ENCODE results near the gene ABCC12. TPM values are rescaled to one million over a fixed set of nuclear protein-coding genes. Genes with fewer than 3 reads are reported as not detected.

ABCC12 gene
- total RNA-seq, 1 donor from 2014 or later = 0.06 TPM

DNA sequence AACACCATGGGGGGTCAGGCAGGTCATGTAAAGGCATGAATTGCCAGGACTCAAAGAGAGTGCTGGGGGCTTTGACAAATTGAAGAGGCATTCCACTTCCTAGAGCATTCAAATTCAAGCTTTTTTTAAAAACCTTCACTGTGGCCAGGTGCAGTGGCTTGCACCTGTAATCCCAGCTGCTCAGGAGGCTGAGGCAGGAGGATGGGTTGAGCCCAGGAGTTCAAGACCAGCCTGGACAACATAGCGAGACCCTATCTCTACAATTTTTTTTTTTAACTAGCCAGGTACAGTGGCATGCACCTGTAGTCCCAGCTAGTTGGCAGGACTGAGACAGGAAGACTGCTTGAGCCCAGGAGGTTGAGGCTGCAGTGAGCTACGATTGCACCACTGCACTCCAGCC is 17.2 kb downstream of the ABCC12 start:
- no peaks in the 10 kb centered on the region for H3K36me3 Mint-ChIP-seq
- no peak overlapping the region for H3K27ac Mint-ChIP-seq
- H3K9me3 Mint-ChIP-seq = peaks cover under 1% of the 10 kb centered on the region
- no peaks in the 10 kb centered on the region for H3K36me3 ChIP-seq
- no peak overlapping the region for H3K4me2 ChIP-seq
- H3K4me1 Mint-ChIP-seq = peaks cover 14% of the 10 kb centered on the region
- no peak overlapping the region for H3K4me3 ChIP-seq
- no peak overlapping the region for H3K4me3 Mint-ChIP-seq
- DNase-seq (ENCODE audit: low spot score) = no peak
- H3F3A ChIP-seq (ENCODE audit: low read depth) = no peaks in the 10 kb centered on the region
- no peak for TF ChIP-seq EZH2phosphoT487 (IDR thresholded peaks at IDR 0.05)
- TF ChIP-seq EZH2 (IDR thresholded peaks at IDR 0.05) = no peak
- TF ChIP-seq, protein P1, sequence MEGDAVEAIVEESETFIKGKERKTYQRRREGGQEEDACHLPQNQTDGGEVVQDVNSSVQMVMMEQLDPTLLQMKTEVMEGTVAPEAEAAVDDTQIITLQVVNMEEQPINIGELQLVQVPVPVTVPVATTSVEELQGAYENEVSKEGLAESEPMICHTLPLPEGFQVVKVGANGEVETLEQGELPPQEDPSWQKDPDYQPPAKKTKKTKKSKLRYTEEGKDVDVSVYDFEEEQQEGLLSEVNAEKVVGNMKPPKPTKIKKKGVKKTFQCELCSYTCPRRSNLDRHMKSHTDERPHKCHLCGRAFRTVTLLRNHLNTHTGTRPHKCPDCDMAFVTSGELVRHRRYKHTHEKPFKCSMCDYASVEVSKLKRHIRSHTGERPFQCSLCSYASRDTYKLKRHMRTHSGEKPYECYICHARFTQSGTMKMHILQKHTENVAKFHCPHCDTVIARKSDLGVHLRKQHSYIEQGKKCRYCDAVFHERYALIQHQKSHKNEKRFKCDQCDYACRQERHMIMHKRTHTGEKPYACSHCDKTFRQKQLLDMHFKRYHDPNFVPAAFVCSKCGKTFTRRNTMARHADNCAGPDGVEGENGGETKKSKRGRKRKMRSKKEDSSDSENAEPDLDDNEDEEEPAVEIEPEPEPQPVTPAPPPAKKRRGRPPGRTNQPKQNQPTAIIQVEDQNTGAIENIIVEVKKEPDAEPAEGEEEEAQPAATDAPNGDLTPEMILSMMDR (IDR thresholded peaks at IDR 0.05) = no peak
- H4K20me1 ChIP-seq (ENCODE audit: low read depth) = no peaks in the 10 kb centered on the region
- no peak overlapping the region for H2AFZ ChIP-seq (replicated peaks)
- no peaks in the 10 kb centered on the region for H3K4me1 ChIP-seq
- no peaks in the 10 kb centered on the region for H3K79me2 ChIP-seq (ENCODE audit: low read depth)
- H3K9me3 ChIP-seq (ENCODE audit: low read depth) = no peaks in the 10 kb centered on the region
- H3K27me3 ChIP-seq = no peaks in the 10 kb centered on the region
- no peak overlapping the region for H3K9ac ChIP-seq
- H3K27ac ChIP-seq = no peak overlapping the region
- H3K27me3 Mint-ChIP-seq (ENCODE audit: insufficient read depth, low read depth) = peaks cover 4% of the 10 kb centered on the region

DNA sequence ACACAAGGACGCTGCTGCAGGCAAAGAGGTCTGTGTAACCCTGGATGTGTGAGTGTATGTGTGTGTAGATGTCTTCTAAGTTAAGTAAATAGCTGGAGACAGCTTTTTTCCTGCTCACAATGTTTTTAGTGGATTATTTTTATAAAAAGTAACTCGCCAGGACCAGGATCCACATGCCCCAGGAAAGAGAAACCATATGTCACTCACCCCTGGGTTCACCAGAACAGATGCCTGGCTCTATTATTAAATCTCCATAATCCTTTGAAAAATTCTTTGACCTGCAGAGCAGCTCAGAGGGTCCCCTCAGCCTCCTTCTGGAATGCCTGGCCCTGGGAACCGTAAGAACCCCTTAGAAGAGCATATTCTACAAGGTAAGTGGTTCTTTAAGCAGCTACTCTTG is 18.0 kb downstream of the ABCC12 start:
- Mint-ChIP-seq H3K4me3 (no peak overlapping the region), H3K4me1 (peaks cover 15% of the 10 kb centered on the region), H3K27ac (no peak overlapping the region), H3K36me3 (no peaks in the 10 kb centered on the region), H3K9me3 (no peaks in the 10 kb centered on the region), H3K27me3 (ENCODE audit: insufficient read depth, low read depth) (peaks cover 6% of the 10 kb centered on the region)
- Histone ChIP-seq H3K36me3 (no peaks in the 10 kb centered on the region), H3K79me2 (ENCODE audit: low read depth) (no peaks in the 10 kb centered on the region), H2AFZ (replicated peaks) (no peak overlapping the region), H4K20me1 (ENCODE audit: low read depth) (no peaks in the 10 kb centered on the region), H3K4me3 (no peak overlapping the region), H3K4me1 (no peaks in the 10 kb centered on the region), H3K4me2 (no peak overlapping the region), H3F3A (ENCODE audit: low read depth) (no peaks in the 10 kb centered on the region), H3K9ac (no peak overlapping the region), H3K9me3 (ENCODE audit: low read depth) (no peaks in the 10 kb centered on the region), H3K27me3 (no peaks in the 10 kb centered on the region), H3K27ac (no peak overlapping the region)
- TF ChIP-seq, protein P1 (IDR thresholded peaks at IDR 0.05) = no peak
- TF ChIP-seq EZH2 (IDR thresholded peaks at IDR 0.05) (no peak), EZH2phosphoT487 (IDR thresholded peaks at IDR 0.05) (no peak)
- DNase-seq (ENCODE audit: low spot score) = no peak

DNA sequence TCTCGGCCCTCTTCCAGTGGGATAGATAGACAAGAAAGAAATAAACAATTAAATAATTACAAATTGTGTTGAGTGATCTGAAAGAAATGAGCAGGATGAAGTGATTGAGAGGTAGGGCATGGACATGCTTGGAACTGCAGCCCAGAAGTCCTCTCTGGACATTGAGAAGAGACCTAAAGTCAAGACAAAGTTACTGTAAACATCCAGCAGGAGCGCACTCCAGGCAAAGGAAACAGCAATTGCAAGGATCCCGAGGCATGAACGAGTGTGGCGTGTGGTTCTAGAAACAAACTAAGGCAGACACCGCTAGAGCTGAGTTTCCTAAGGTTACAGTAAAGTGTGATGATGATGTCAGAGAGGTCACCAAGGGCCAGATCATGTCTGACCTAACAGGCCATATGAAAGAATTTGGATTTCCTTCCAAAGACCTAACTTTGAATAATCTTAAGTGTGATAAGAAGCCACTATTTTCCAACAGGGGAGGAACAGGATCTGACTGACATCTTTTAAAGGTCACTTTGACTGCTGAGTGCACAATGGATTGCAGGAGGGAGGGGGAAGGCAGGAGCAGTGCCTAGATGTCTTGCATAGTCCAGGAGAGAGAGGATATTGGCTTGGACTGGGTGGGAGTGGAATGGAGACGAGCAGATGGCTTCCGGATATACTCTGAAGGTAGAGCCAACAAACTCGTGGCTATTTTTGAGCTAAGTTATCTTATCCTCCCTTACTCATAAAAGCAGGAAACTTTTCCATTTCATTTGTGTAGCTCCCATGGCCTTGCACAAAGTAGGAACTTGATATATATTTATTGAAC is 19.0 kb downstream of the ABCC12 start:
- Histone ChIP-seq H3K27me3 (no peaks in the 10 kb centered on the region), H3K9me3 (ENCODE audit: low read depth) (no peaks in the 10 kb centered on the region), H4K20me1 (ENCODE audit: low read depth) (no peaks in the 10 kb centered on the region), H3K4me3 (no peak overlapping the region), H3K36me3 (no peaks in the 10 kb centered on the region), H3K4me2 (no peak overlapping the region), H3K27ac (no peak overlapping the region), H2AFZ (replicated peaks) (no peak overlapping the region), H3F3A (ENCODE audit: low read depth) (no peaks in the 10 kb centered on the region), H3K9ac (no peak overlapping the region), H3K79me2 (ENCODE audit: low read depth) (no peaks in the 10 kb centered on the region), H3K4me1 (peaks cover 3% of the 10 kb centered on the region)
- Mint-ChIP-seq H3K4me1 (peaks cover 25% of the 10 kb centered on the region), H3K36me3 (no peaks in the 10 kb centered on the region), H3K9me3 (no peaks in the 10 kb centered on the region), H3K4me3 (no peak overlapping the region), H3K27me3 (ENCODE audit: insufficient read depth, low read depth) (peaks cover 6% of the 10 kb centered on the region), H3K27ac (no peak overlapping the region)
- TF ChIP-seq EZH2phosphoT487 (IDR thresholded peaks at IDR 0.05) (no peak), EZH2 (IDR thresholded peaks at IDR 0.05) (no peak)
- TF ChIP-seq, protein P1 (IDR thresholded peaks at IDR 0.05) = no peak
- no peak for DNase-seq (ENCODE audit: low spot score)
